GM12878 (cell line): Measurements from ENCODE around the gene GRK1. TPM values are rescaled to one million over a fixed set of nuclear protein-coding genes. Genes with fewer than 3 reads are reported as not detected.

Experiments used
- ATAC-seq: fragments of 200-7000 bp; cut with Tn5 transposase; 3 replicates; pipeline ENCODE4 v1.9.1; 2020; ENCODE audit warnings: mild to moderate bottlenecking, moderate library complexity
- BruUV-seq: library from RNA; stranded (reverse); fragments of 400-500 nt; replicated peaks from 2 replicates; lab custom pipeline; 2021; lab: Mats Ljungman, UMichigan
- CTCF ChIA-PET: fragments of 300-600 bp; sonication (Branson Sonifier 250); formaldehyde crosslinking; extraction: SDS; loops from one replicate; lab custom pipeline; 2021; ENCODE audit warnings: inconsistent platforms; lab: Yijun Ruan, JAX
- POLR2A ChIA-PET: fragments of 350-600 bp; formaldehyde crosslinking; extraction: SDS; loops from one replicate; lab custom pipeline; 2021; ENCODE audit warnings: inconsistent platforms; lab: Charles Lee
- RAD21 ChIA-PET: fragments of 300-600 bp; sonication (Branson Sonifier 250); formaldehyde crosslinking; loops from one replicate; lab custom pipeline; 2023; ENCODE audit warnings: antibody characterized with exemption; ENCODE audit not compliant: unreplicated experiment; lab: Charles Lee
- SMC1A ChIA-PET: fragments of 300-600 bp; sonication (Branson Sonifier 250); formaldehyde crosslinking; loops from one replicate; lab custom pipeline; 2023; ENCODE audit not compliant: unreplicated experiment, uncharacterized antibody; lab: Charles Lee
- DNase-seq: peaks from one replicate; pipeline ENCODE4 v3.0.0-alpha.2; 2011; ENCODE audit warnings: low read depth, low spot score
- FAIRE-seq: peaks from 3 replicates; lab custom pipeline; 2011; peaks lifted over from hg19 to GRCh38; lab: Jason Lieb, UNC
- H2AFZ ChIP-seq: 2 replicates; pipeline ENCODE4 v1.6.0; 2011; ENCODE audit warnings: low read depth, low read length, control low read depth; ENCODE audit not compliant: control insufficient read depth
- H3K27ac ChIP-seq: 2 replicates; pipeline ENCODE4 v1.5.1; 2011; ENCODE audit warnings: control low read depth; ENCODE audit not compliant: control insufficient read depth, insufficient read depth
- H3K27me3 ChIP-seq, 2 experiments: replicated peaks in 1 of 2; 2 replicates each; pipeline versions ENCODE4 v1.6.0 to v1.6.1; 2011; ENCODE audit warnings: low read length in 1 of 2; ENCODE audit not compliant: control insufficient read depth in 2 of 2, insufficient read depth in 2 of 2
- H3K36me3 ChIP-seq, 2 experiments: 2 replicates each; pipeline ENCODE4 v1.5.1; 2011; ENCODE audit warnings: low read length in 1 of 2; ENCODE audit not compliant: control insufficient read depth in 2 of 2, insufficient read depth in 2 of 2
- H3K4me1 ChIP-seq: 2 replicates; pipeline ENCODE4 v1.6.1; 2011; ENCODE audit warnings: mild to moderate bottlenecking, low read length, moderate library complexity, mixed read lengths; ENCODE audit not compliant: control insufficient read depth, insufficient read depth
- H3K4me2 ChIP-seq: 2 replicates; pipeline ENCODE4 v1.6.0; 2011; ENCODE audit warnings: control low read depth; ENCODE audit not compliant: control insufficient read depth, insufficient read depth
- H3K4me3 ChIP-seq: fragments of 200-600 bp; sonication (generic); 2 replicates; pipeline ENCODE4 v1.5.1; 2016
- H3K79me2 ChIP-seq: 2 replicates; pipeline ENCODE4 v1.6.0; 2011; ENCODE audit warnings: low read length; ENCODE audit not compliant: control insufficient read depth, insufficient read depth
- H3K9ac ChIP-seq: 2 replicates; pipeline ENCODE4 v1.8.0; 2011; ENCODE audit warnings: low read length, control low read depth, mixed read lengths; ENCODE audit not compliant: control insufficient read depth, insufficient read depth
- H3K9me3 ChIP-seq: replicated peaks from 3 replicates; pipeline ENCODE4 v1.5.1; 2011; ENCODE audit warnings: mild to moderate bottlenecking, low read length; ENCODE audit not compliant: control insufficient read depth, insufficient read depth
- H4K20me1 ChIP-seq: 2 replicates; pipeline ENCODE4 v1.6.0; 2011; ENCODE audit not compliant: control insufficient read depth, insufficient read depth
- ATF7 ChIP-seq: fragments of 450-650 bp; IDR thresholded peaks from 2 replicates; pipeline ENCODE4 v1.6.1; 2016; ENCODE audit warnings: low read depth, mild to moderate bottlenecking
- CHD4 ChIP-seq: fragments of 200-600 bp; sonication (generic); IDR thresholded peaks from 2 replicates; pipeline ENCODE4 v1.6.1; 2016; ENCODE audit warnings: mild to moderate bottlenecking
- POU2F2 ChIP-seq: IDR thresholded peaks from 3 replicates; pipeline ENCODE4 v1.6.1; 2011; ENCODE audit warnings: low read depth, mild to moderate bottlenecking, low read length, borderline replicate concordance
- RAD51 ChIP-seq: fragments of 450-650 bp; IDR thresholded peaks from 2 replicates; pipeline ENCODE4 v1.6.1; 2016; ENCODE audit warnings: moderate library complexity, mild to moderate bottlenecking, inconsistent platforms
- SIX5 ChIP-seq: IDR thresholded peaks from 2 replicates; pipeline ENCODE4 v1.6.1; 2011; ENCODE audit warnings: mild to moderate bottlenecking, low read depth, low read length, moderate library complexity; ENCODE audit not compliant: severe bottlenecking
- SREBF1 ChIP-seq: IDR thresholded peaks from 2 replicates; pipeline ENCODE4 v1.6.1; 2012; ENCODE audit warnings: mild to moderate bottlenecking, low read length
- ZBED1 ChIP-seq: IDR thresholded peaks from 2 replicates; pipeline ENCODE4 v1.6.1; 2016; ENCODE audit warnings: borderline replicate concordance
- ZNF207 ChIP-seq: fragments of 450-650 bp; IDR thresholded peaks from 2 replicates; pipeline ENCODE4 v1.6.1; 2014; ENCODE audit warnings: antibody characterized with exemption, mild to moderate bottlenecking, borderline replicate concordance
- WGBS: methylation state at CpG from one replicate; pipeline ENCODE4 v1.1.6; 2016; ENCODE audit warnings: low lambda C conversion rate; ENCODE audit not compliant: insufficient replicate concordance, insufficient coverage; ENCODE audit errors: missing lambda C conversion rate; 5-methylcytosine and 5-hydroxymethylcytosine counted together
- in situ Hi-C: fragments of 300-500 bp; cut with MboI; formaldehyde crosslinking; loops from 9 replicates; pipeline ENCODE4 v1.14.3; 2018; ENCODE audit warnings: mixed read lengths
- intact Hi-C: fragments of 100-400 bp; cut with micrococcal nuclease; formaldehyde crosslinking; loops from one replicate; pipeline ENCODE4 v1.14.2; 2022; ENCODE audit not compliant: unreplicated experiment
- polyA plus RNA-seq, 11 experiments: library from polyadenylated mRNA; depleted of rRNA in 4 of 11; unstranded in 6 of 11; stranded (reverse) in 5 of 11; fragments of >200 nt; fragmentation: Nextera tagmentation in 4 of 11; fragmentation: Illumina TruSeq in 1 of 11; extraction: Ambion mirVana in 4 of 11; extraction: Trizol in 1 of 11; gene quantifications; 1 replicate in 1 of 11; 2 replicates in 10 of 11; pipeline versions ENCODE4 v1.2.1 to v1.2.3, GENCODE V29; 2011 to 2016; ENCODE audit warnings: inconsistent platforms in 2 of 11, missing spikeins in 2 of 11, low read depth in 1 of 11
- total RNA-seq, 4 experiments: library from RNA; depleted of rRNA in 3 of 4; stranded (reverse); fragments of >200 nt in 3 of 4; fragmentation: Illumina TruSeq in 1 of 4; extraction: Trizol in 1 of 4; gene quantifications; 2 replicates each; pipeline versions ENCODE4 v1.2.1 to v1.2.3, GENCODE V29; 2013 to 2021
- TF ChIP-seq, protein P1 (sequence below): IDR thresholded peaks from 2 replicates; pipeline ENCODE4 v1.6.1; 2012; ENCODE audit warnings: improper control_type of control experiment, low read depth, low read length; ENCODE audit not compliant: insufficient replicate concordance

GRK1 gene
- total and polyA plus RNA-seq, 10 of the 15 experiments (the other 5 are each of a cell fraction or from before 2014, with no cell fraction given), result under 0.01 to 0.04 TPM; not detected in 8

DNA sequence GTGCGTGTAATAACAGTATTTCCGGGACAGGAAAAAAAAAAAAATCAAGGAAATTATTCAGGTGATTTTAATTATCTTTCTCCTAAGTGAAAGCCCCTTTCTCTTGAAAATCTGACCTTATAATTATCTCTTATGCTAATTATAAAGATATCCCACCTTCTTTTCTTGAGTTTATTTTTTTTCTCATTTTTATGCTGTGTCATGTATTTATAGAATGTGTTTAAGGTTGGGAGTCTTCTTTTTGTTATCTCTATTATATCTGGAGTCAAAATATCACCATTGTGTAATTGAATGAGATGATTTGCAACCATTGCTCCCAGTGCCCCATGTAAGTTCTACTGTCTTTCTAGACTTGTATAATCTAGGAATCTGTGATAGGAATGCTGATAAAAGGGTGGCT lies 95.1 kb downstream of the GRK1 start (continued):
- TF ChIP-seq CHD4, result no peak
- TF ChIP-seq, protein P1, sequence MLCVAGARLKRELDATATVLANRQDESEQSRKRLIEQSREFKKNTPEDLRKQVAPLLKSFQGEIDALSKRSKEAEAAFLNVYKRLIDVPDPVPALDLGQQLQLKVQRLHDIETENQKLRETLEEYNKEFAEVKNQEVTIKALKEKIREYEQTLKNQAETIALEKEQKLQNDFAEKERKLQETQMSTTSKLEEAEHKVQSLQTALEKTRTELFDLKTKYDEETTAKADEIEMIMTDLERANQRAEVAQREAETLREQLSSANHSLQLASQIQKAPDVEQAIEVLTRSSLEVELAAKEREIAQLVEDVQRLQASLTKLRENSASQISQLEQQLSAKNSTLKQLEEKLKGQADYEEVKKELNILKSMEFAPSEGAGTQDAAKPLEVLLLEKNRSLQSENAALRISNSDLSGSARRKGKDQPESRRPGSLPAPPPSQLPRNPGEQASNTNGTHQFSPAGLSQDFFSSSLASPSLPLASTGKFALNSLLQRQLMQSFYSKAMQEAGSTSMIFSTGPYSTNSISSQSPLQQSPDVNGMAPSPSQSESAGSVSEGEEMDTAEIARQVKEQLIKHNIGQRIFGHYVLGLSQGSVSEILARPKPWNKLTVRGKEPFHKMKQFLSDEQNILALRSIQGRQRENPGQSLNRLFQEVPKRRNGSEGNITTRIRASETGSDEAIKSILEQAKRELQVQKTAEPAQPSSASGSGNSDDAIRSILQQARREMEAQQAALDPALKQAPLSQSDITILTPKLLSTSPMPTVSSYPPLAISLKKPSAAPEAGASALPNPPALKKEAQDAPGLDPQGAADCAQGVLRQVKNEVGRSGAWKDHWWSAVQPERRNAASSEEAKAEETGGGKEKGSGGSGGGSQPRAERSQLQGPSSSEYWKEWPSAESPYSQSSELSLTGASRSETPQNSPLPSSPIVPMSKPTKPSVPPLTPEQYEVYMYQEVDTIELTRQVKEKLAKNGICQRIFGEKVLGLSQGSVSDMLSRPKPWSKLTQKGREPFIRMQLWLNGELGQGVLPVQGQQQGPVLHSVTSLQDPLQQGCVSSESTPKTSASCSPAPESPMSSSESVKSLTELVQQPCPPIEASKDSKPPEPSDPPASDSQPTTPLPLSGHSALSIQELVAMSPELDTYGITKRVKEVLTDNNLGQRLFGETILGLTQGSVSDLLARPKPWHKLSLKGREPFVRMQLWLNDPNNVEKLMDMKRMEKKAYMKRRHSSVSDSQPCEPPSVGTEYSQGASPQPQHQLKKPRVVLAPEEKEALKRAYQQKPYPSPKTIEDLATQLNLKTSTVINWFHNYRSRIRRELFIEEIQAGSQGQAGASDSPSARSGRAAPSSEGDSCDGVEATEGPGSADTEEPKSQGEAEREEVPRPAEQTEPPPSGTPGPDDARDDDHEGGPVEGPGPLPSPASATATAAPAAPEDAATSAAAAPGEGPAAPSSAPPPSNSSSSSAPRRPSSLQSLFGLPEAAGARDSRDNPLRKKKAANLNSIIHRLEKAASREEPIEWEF, result no peak
- no peak for TF ChIP-seq ZBED1
- TF ChIP-seq SREBF1, result no peak
- no peak for TF ChIP-seq ATF7
- TF ChIP-seq POU2F2, result no peak
- no peak for TF ChIP-seq SIX5

DNA sequence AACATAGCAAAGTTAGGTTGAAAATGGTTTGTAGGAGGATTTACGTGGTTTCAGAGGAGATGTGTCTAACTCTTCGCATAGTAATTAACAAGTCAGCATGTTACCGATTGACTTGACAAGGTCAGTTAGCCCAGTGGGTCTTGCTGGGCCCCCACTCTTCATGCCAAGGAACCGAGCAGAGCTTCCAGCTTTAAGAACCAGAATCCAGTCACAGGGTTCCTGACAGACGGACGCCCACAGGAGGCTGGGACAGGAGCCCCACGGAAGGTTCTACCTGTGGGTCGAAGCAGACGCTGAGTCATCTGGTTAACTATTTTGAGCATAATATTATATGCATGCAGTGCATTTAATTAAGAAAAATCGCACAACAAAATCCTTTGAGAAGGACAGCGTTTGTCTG lies 95.5 kb downstream of the GRK1 start:
- in situ Hi-C loops (no loop called here), intact Hi-C loops (no loop called here)
- FAIRE-seq, result no peak
- no peak for DNase-seq
- Histone ChIP-seq H3K27me3 (peaks cover 6 to 18% of the 10 kb centered on the region in 2 experiments), H3K4me2 (no peak overlapping the region), H3K9me3 (no peaks in the 10 kb centered on the region), H3K36me3 (no peaks in the 10 kb centered on the region), H2AFZ (no peak overlapping the region), H3K27ac (no peak overlapping the region), H3K79me2 (no peaks in the 10 kb centered on the region), H3K4me1 (peaks cover 4% of the 10 kb centered on the region), H4K20me1 (no peaks in the 10 kb centered on the region), H3K9ac (no peak overlapping the region), H3K4me3 (no peak overlapping the region)
- ChIA-PET RAD21 (no interaction called here), CTCF (no interaction called here), POLR2A (no interaction called here), SMC1A (no interaction called here)
- BruUV-seq, result no TSS peak
- 25% methylated on average over 11 of the region's 11 CpGs for WGBS
- ATAC-seq, result no peak
- TF ChIP-seq ZNF207, result no peak
- no peak for TF ChIP-seq RAD51
